ENCODE results near the gene KIAA2012.

Gene KIAA2012

GRCh38 chr2:202110491-202110890 is 37.4 kb downstream of the KIAA2012 start:
- Histone ChIP-seq H3K4me1 (ENCODE audit: insufficient read depth, poor library complexity, severe bottlenecking) (peaks cover 3% of the 10 kb centered on the region), H3K36me3 (ENCODE audit: low read depth) (no peaks in the 10 kb centered on the region), H3K27me3 (ENCODE audit: insufficient read depth, poor library complexity, severe bottlenecking) (no peaks in the 10 kb centered on the region), H3K27ac (ENCODE audit: poor library complexity, severe bottlenecking) (no peak overlapping the region), H3K9me3 (ENCODE audit: severe bottlenecking) (no peaks in the 10 kb centered on the region), H3K4me3 (ENCODE audit: severe bottlenecking) (no peak overlapping the region)
- ATAC-seq (ENCODE audit: low read depth) (no peak), DNase-seq (ENCODE audit: low spot score) (no peak)
- TF ChIP-seq CTCF (IDR thresholded peaks at IDR 0.05; ENCODE audit: poor library complexity, severe bottlenecking), result no peak

GRCh38 chr2:202112041-202112440 is 39.0 kb downstream of the KIAA2012 start:
- no peak for TF ChIP-seq CTCF (IDR thresholded peaks at IDR 0.05; ENCODE audit: poor library complexity, severe bottlenecking)
- ATAC-seq (ENCODE audit: low read depth), result no peak
- H3K9me3 ChIP-seq (ENCODE audit: severe bottlenecking), result no peaks in the 10 kb centered on the region
- no peak overlapping the region for H3K4me3 ChIP-seq (ENCODE audit: severe bottlenecking)
- no peaks in the 10 kb centered on the region for H3K36me3 ChIP-seq (ENCODE audit: low read depth)
- H3K27me3 ChIP-seq (ENCODE audit: insufficient read depth, poor library complexity, severe bottlenecking), result no peaks in the 10 kb centered on the region
- peaks cover 8% of the 10 kb centered on the region for H3K4me1 ChIP-seq (ENCODE audit: insufficient read depth, poor library complexity, severe bottlenecking)
- no peak overlapping the region for H3K27ac ChIP-seq (ENCODE audit: poor library complexity, severe bottlenecking)
- no peak for DNase-seq (ENCODE audit: low spot score)

- TF ChIP-seq CTCF (IDR thresholded peaks at IDR 0.05; ENCODE audit: poor library complexity, severe bottlenecking), result no peak
- Histone ChIP-seq H3K4me1 (ENCODE audit: insufficient read depth, poor library complexity, severe bottlenecking) (peaks cover 8% of the 10 kb centered on the region), H3K27me3 (ENCODE audit: insufficient read depth, poor library complexity, severe bottlenecking) (no peaks in the 10 kb centered on the region), H3K4me3 (ENCODE audit: severe bottlenecking) (no peak overlapping the region), H3K27ac (ENCODE audit: poor library complexity, severe bottlenecking) (no peak overlapping the region), H3K9me3 (ENCODE audit: severe bottlenecking) (no peaks in the 10 kb centered on the region), H3K36me3 (ENCODE audit: low read depth) (no peaks in the 10 kb centered on the region)
- ATAC-seq (ENCODE audit: low read depth) (peak; percentile 26; the same call in 2 of the 3 replicates), DNase-seq (ENCODE audit: low spot score) (no peak)
Measured at GRCh38 chr2:202113571-202114142, 40.6 kb downstream of the KIAA2012 start.

- no peak for ATAC-seq (ENCODE audit: low read depth)
- H3K4me1 ChIP-seq (ENCODE audit: insufficient read depth, poor library complexity, severe bottlenecking), result peaks cover 8% of the 10 kb centered on the region
- no peak for TF ChIP-seq CTCF (IDR thresholded peaks at IDR 0.05; ENCODE audit: poor library complexity, severe bottlenecking)
- H3K36me3 ChIP-seq (ENCODE audit: low read depth), result no peaks in the 10 kb centered on the region
- no peaks in the 10 kb centered on the region for H3K27me3 ChIP-seq (ENCODE audit: insufficient read depth, poor library complexity, severe bottlenecking)
- no peak overlapping the region for H3K4me3 ChIP-seq (ENCODE audit: severe bottlenecking)
- no peak overlapping the region for H3K27ac ChIP-seq (ENCODE audit: poor library complexity, severe bottlenecking)
- DNase-seq (ENCODE audit: low spot score), result no peak
- H3K9me3 ChIP-seq (ENCODE audit: severe bottlenecking), result no peaks in the 10 kb centered on the region
Measured at GRCh38 chr2:202114291-202114690, 41.2 kb downstream of the KIAA2012 start.

- no peak overlapping the region for H3K27ac ChIP-seq (ENCODE audit: poor library complexity, severe bottlenecking)
- no peaks in the 10 kb centered on the region for H3K27me3 ChIP-seq (ENCODE audit: insufficient read depth, poor library complexity, severe bottlenecking)
- H3K36me3 ChIP-seq (ENCODE audit: low read depth), result no peaks in the 10 kb centered on the region
- H3K4me3 ChIP-seq (ENCODE audit: severe bottlenecking), result no peak overlapping the region
- no peaks in the 10 kb centered on the region for H3K9me3 ChIP-seq (ENCODE audit: severe bottlenecking)
- peaks cover 8% of the 10 kb centered on the region for H3K4me1 ChIP-seq (ENCODE audit: insufficient read depth, poor library complexity, severe bottlenecking)
- ATAC-seq (ENCODE audit: low read depth) (no peak), DNase-seq (ENCODE audit: low spot score) (no peak)
- no peak for TF ChIP-seq CTCF (IDR thresholded peaks at IDR 0.05; ENCODE audit: poor library complexity, severe bottlenecking)
Measured at GRCh38 chr2:202114795-202115194, 41.7 kb downstream of the KIAA2012 start.

Data from RWPE2 (cell line).